Prostate gland (tissue), 2 donors: Measurements from ENCODE around the gene DIS3L2.

Source experiments
- CTCF ChIP-seq, 4 experiments: fragments of 200-600 bp in 2 of 4; fragments of 450-650 bp in 2 of 4; sonication (generic) in 2 of 4; IDR thresholded peaks; 1 replicate in 3 of 4; 2 replicates in 1 of 4; pipeline ENCODE4 v1.5.1; 2016 to 2019; ENCODE audit warnings: antibody characterized with exemption in 4 of 4, mild to moderate bottlenecking in 2 of 4, moderate library complexity in 2 of 4
- POLR2A ChIP-seq: fragments of 450-650 bp; IDR thresholded peaks from one replicate; pipeline ENCODE4 v1.6.1; 2016; ENCODE audit warnings: antibody characterized with exemption, mild to moderate bottlenecking
- POLR2AphosphoS5 ChIP-seq: sonication (generic); formaldehyde crosslinking; IDR thresholded peaks from one replicate; pipeline ENCODE4 v1.6.1; 2017; ENCODE audit warnings: antibody characterized with exemption

GRCh38 chr2:232061265-232061664 is 99.8 kb downstream of the DIS3L2 start:
- TF ChIP-seq CTCF (IDR thresholded peaks at IDR 0.05) (no peak), POLR2AphosphoS5 (no peak), POLR2A (no peak)
